ENCODE results near the gene PAIP1. TPM values are rescaled to one million over a fixed set of nuclear protein-coding genes. Genes with fewer than 3 reads are reported as not detected.

The PAIP1 gene
- total RNA-seq, 1 donor from 2014 or later, result 101 TPM

- Histone ChIP-seq H3K9ac (ENCODE audit: low read length) (no peak overlapping the region), H4K20me1 (ENCODE audit: insufficient read depth, low read length) (no peaks in the 10 kb centered on the region), H3K4me3 (ENCODE audit: insufficient read depth, low read depth, low read length) (no peak overlapping the region), H2AFZ (ENCODE audit: low read depth, low read length) (no peak overlapping the region), H3K27me3 (ENCODE audit: insufficient read depth, low read length) (no peaks in the 10 kb centered on the region), H3K36me3 (ENCODE audit: insufficient read depth, low read length) (no peaks in the 10 kb centered on the region), H3K4me2 (ENCODE audit: low read length) (no peak overlapping the region), H3K4me1 (ENCODE audit: insufficient read depth, low read length) (no peaks in the 10 kb centered on the region), H3K79me2 (ENCODE audit: insufficient read depth, low read length) (no peaks in the 10 kb centered on the region), H3K9me3 (ENCODE audit: insufficient read depth, low read depth, low read length) (no peaks in the 10 kb centered on the region), H3K27ac (ENCODE audit: low read depth, low read length) (no peak overlapping the region)
- FAIRE-seq, result no peak
- Mint-ChIP-seq H3K27me3 (ENCODE audit: low read depth, unreplicated experiment) (no peaks in the 10 kb centered on the region), H3K9me3 (ENCODE audit: unreplicated experiment) (no peaks in the 10 kb centered on the region), H3K4me1 (ENCODE audit: low read depth, unreplicated experiment) (no peaks in the 10 kb centered on the region), H3K36me3 (ENCODE audit: low read depth, unreplicated experiment) (peaks cover 2% of the 10 kb centered on the region), H3K27ac (ENCODE audit: unreplicated experiment) (no peak overlapping the region), H3K4me3 (ENCODE audit: unreplicated experiment) (no peak overlapping the region)
- no peak for DNase-seq (ENCODE audit: low read depth)
- no peak for TF ChIP-seq EZH2 (IDR thresholded peaks at IDR 0.05; ENCODE audit: insufficient read depth, low read length)
- TF ChIP-seq, protein P1, sequence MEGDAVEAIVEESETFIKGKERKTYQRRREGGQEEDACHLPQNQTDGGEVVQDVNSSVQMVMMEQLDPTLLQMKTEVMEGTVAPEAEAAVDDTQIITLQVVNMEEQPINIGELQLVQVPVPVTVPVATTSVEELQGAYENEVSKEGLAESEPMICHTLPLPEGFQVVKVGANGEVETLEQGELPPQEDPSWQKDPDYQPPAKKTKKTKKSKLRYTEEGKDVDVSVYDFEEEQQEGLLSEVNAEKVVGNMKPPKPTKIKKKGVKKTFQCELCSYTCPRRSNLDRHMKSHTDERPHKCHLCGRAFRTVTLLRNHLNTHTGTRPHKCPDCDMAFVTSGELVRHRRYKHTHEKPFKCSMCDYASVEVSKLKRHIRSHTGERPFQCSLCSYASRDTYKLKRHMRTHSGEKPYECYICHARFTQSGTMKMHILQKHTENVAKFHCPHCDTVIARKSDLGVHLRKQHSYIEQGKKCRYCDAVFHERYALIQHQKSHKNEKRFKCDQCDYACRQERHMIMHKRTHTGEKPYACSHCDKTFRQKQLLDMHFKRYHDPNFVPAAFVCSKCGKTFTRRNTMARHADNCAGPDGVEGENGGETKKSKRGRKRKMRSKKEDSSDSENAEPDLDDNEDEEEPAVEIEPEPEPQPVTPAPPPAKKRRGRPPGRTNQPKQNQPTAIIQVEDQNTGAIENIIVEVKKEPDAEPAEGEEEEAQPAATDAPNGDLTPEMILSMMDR (IDR thresholded peaks at IDR 0.05; ENCODE audit: insufficient read depth, low read depth, low read length), result no peak
Measured at GRCh38 chr5:43588842-43589241, 32.0 kb upstream of the PAIP1 start.

- FAIRE-seq (no peak), DNase-seq (ENCODE audit: low read depth) (no peak)
- no peaks in the 10 kb centered on the region for H3K36me3 ChIP-seq (ENCODE audit: insufficient read depth, low read length)
- no peaks in the 10 kb centered on the region for H4K20me1 ChIP-seq (ENCODE audit: insufficient read depth, low read length)
- no peaks in the 10 kb centered on the region for H3K4me1 ChIP-seq (ENCODE audit: insufficient read depth, low read length)
- H3K27me3 ChIP-seq (ENCODE audit: insufficient read depth, low read length), result no peaks in the 10 kb centered on the region
- no peaks in the 10 kb centered on the region for H3K9me3 ChIP-seq (ENCODE audit: insufficient read depth, low read depth, low read length)
- no peak overlapping the region for H3K27ac Mint-ChIP-seq (ENCODE audit: unreplicated experiment)
- no peak overlapping the region for H3K27ac ChIP-seq (ENCODE audit: low read depth, low read length)
- H3K79me2 ChIP-seq (ENCODE audit: insufficient read depth, low read length), result no peaks in the 10 kb centered on the region
- no peaks in the 10 kb centered on the region for H3K4me1 Mint-ChIP-seq (ENCODE audit: low read depth, unreplicated experiment)
- no peaks in the 10 kb centered on the region for H3K27me3 Mint-ChIP-seq (ENCODE audit: low read depth, unreplicated experiment)
- no peaks in the 10 kb centered on the region for H3K9me3 Mint-ChIP-seq (ENCODE audit: unreplicated experiment)
- no peak overlapping the region for H2AFZ ChIP-seq (ENCODE audit: low read depth, low read length)
- peaks cover 3% of the 10 kb centered on the region for H3K36me3 Mint-ChIP-seq (ENCODE audit: low read depth, unreplicated experiment)
- H3K9ac ChIP-seq (ENCODE audit: low read length), result no peak overlapping the region
- no peak overlapping the region for H3K4me3 Mint-ChIP-seq (ENCODE audit: unreplicated experiment)
- H3K4me3 ChIP-seq (ENCODE audit: insufficient read depth, low read depth, low read length), result no peak overlapping the region
- TF ChIP-seq EZH2 (IDR thresholded peaks at IDR 0.05; ENCODE audit: insufficient read depth, low read length), result no peak
- TF ChIP-seq, protein P1 (IDR thresholded peaks at IDR 0.05; ENCODE audit: insufficient read depth, low read depth, low read length), result no peak
- H3K4me2 ChIP-seq (ENCODE audit: low read length), result no peak overlapping the region
Measured at GRCh38 chr5:43584166-43584699, 27.4 kb upstream of the PAIP1 start.

DNA sequence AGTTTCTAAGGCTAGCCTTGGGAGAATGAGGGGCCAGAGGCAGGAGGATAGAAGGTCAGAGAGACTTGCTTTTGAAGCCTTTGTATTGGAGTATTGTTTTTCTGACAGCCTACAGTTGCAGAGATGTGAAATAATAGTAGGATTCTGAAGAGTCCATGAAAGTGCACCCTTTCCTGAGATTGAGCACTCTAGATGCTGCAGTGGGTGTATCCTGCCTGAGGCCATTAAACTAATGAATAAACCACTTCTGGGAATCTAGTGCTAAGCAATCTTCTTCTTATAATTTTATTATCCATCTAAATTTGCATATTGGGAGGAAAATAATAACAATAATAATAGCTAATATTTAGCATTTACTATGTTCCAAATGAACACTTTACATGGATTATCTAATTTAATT is 26.8 kb upstream of the PAIP1 start:
- no peak for FAIRE-seq
- TF ChIP-seq, protein P1 (IDR thresholded peaks at IDR 0.05; ENCODE audit: insufficient read depth, low read depth, low read length), result no peak
- TF ChIP-seq EZH2 (IDR thresholded peaks at IDR 0.05; ENCODE audit: insufficient read depth, low read length), result no peak
- Histone ChIP-seq H3K4me2 (ENCODE audit: low read length) (no peak overlapping the region), H2AFZ (ENCODE audit: low read depth, low read length) (no peak overlapping the region), H3K27ac (ENCODE audit: low read depth, low read length) (no peak overlapping the region), H3K4me3 (ENCODE audit: insufficient read depth, low read depth, low read length) (no peak overlapping the region), H3K36me3 (ENCODE audit: insufficient read depth, low read length) (no peaks in the 10 kb centered on the region), H4K20me1 (ENCODE audit: insufficient read depth, low read length) (no peaks in the 10 kb centered on the region), H3K4me1 (ENCODE audit: insufficient read depth, low read length) (no peaks in the 10 kb centered on the region), H3K9ac (ENCODE audit: low read length) (no peak overlapping the region), H3K27me3 (ENCODE audit: insufficient read depth, low read length) (no peaks in the 10 kb centered on the region), H3K9me3 (ENCODE audit: insufficient read depth, low read depth, low read length) (no peaks in the 10 kb centered on the region), H3K79me2 (ENCODE audit: insufficient read depth, low read length) (no peaks in the 10 kb centered on the region)
- no peak for DNase-seq (ENCODE audit: low read depth)
- Mint-ChIP-seq H3K9me3 (ENCODE audit: unreplicated experiment) (no peaks in the 10 kb centered on the region), H3K4me3 (ENCODE audit: unreplicated experiment) (no peak overlapping the region), H3K27me3 (ENCODE audit: low read depth, unreplicated experiment) (no peaks in the 10 kb centered on the region), H3K36me3 (ENCODE audit: low read depth, unreplicated experiment) (peaks cover 3% of the 10 kb centered on the region), H3K27ac (ENCODE audit: unreplicated experiment) (no peak overlapping the region), H3K4me1 (ENCODE audit: low read depth, unreplicated experiment) (no peaks in the 10 kb centered on the region)

Measured in astrocyte (in vitro differentiated cells and primary cell).